ENCODE measurements around the gene CLDN16. TPM values are rescaled to one million over a fixed set of nuclear protein-coding genes. Genes with fewer than 3 reads are reported as not detected.

CLDN16 gene
- polyA plus RNA-seq, 1 donor (not counting 4 experiments of a cell fraction or from before 2014, with no cell fraction given) = 0.88 TPM

- no peak overlapping the region for H2AFZ ChIP-seq (ENCODE audit: control insufficient read depth, low read length)
- no peak for DNase-seq (ENCODE audit: low read depth, low spot score)
- H3K36me3 ChIP-seq (ENCODE audit: control insufficient read depth in 2 of 2, extremely low read depth in 1 of 2, insufficient read depth in 2 of 2, low read length in 2 of 2) = no peaks in the 10 kb centered on the region
- dilution Hi-C loops (cut with MboI; ENCODE audit: extremely low pct_ligation_motif_present, low sequenced_read_pairs) = no loop called here
- no peaks in the 10 kb centered on the region for H3K79me2 ChIP-seq (ENCODE audit: control insufficient read depth, insufficient read depth, low read length)
- H3K4me2 ChIP-seq (ENCODE audit: control insufficient read depth, extremely low read depth, insufficient read depth, low read depth, low read length) = no peak overlapping the region
- no peaks in the 10 kb centered on the region for H3K27me3 ChIP-seq (ENCODE audit: control insufficient read depth, extremely low read depth, insufficient read depth, low read length)
- FAIRE-seq = no peak
- no peak overlapping the region for H3K4me3 ChIP-seq (ENCODE audit: control insufficient read depth in 2 of 3, extremely low read depth in 1 of 3, insufficient read depth in 2 of 3, low read depth in 1 of 3, low read length in 3 of 3)
- TF ChIP-seq CTCF (optimal IDR thresholded peaks at IDR 0.05 in 1 of 3, IDR thresholded peaks at IDR 0.05 in 1 of 3, conservative IDR thresholded peaks at IDR 0.05 in 1 of 3; ENCODE audit: extremely low read depth in 1 of 3, insufficient read depth in 2 of 3, low read length in 3 of 3) = no peak
- no peak for TF ChIP-seq EZH2 (IDR thresholded peaks at IDR 0.05; ENCODE audit: low read length)
- H3K4me1 ChIP-seq (ENCODE audit: control insufficient read depth, extremely low read depth, insufficient read depth, low read length) = no peaks in the 10 kb centered on the region
- H4K20me1 ChIP-seq (ENCODE audit: control insufficient read depth, extremely low read depth, insufficient read depth, low read length) = no peaks in the 10 kb centered on the region
- H3K9me3 ChIP-seq (ENCODE audit: control insufficient read depth, low read depth, low read length) = no peaks in the 10 kb centered on the region
- no peaks in the 10 kb centered on the region for H3K9me1 ChIP-seq (ENCODE audit: control insufficient read depth, extremely low read depth, insufficient read depth, low read length)
- no peak overlapping the region for H3K9ac ChIP-seq (ENCODE audit: control insufficient read depth, extremely low read depth, insufficient read depth, low read length)
- no peak overlapping the region for H3K27ac ChIP-seq (ENCODE audit: control insufficient read depth, insufficient read depth, low read length)
Observed at GRCh38 chr3:190397889-190398288, 9.9 kb downstream of the CLDN16 start.

GRCh38 chr3:190399677-190400076 is 11.7 kb downstream of the CLDN16 start:
- Histone ChIP-seq H4K20me1 (ENCODE audit: control insufficient read depth, extremely low read depth, insufficient read depth, low read length) (no peaks in the 10 kb centered on the region), H3K36me3 (ENCODE audit: control insufficient read depth in 2 of 2, extremely low read depth in 1 of 2, insufficient read depth in 2 of 2, low read length in 2 of 2) (no peaks in the 10 kb centered on the region), H3K9me3 (ENCODE audit: control insufficient read depth, low read depth, low read length) (no peaks in the 10 kb centered on the region), H3K4me2 (ENCODE audit: control insufficient read depth, extremely low read depth, insufficient read depth, low read depth, low read length) (no peak overlapping the region), H3K4me3 (ENCODE audit: control insufficient read depth in 2 of 3, extremely low read depth in 1 of 3, insufficient read depth in 2 of 3, low read depth in 1 of 3, low read length in 3 of 3) (no peak overlapping the region), H3K79me2 (ENCODE audit: control insufficient read depth, insufficient read depth, low read length) (no peaks in the 10 kb centered on the region), H3K9me1 (ENCODE audit: control insufficient read depth, extremely low read depth, insufficient read depth, low read length) (no peaks in the 10 kb centered on the region), H2AFZ (ENCODE audit: control insufficient read depth, low read length) (no peak overlapping the region), H3K9ac (ENCODE audit: control insufficient read depth, extremely low read depth, insufficient read depth, low read length) (no peak overlapping the region), H3K27me3 (ENCODE audit: control insufficient read depth, extremely low read depth, insufficient read depth, low read length) (no peaks in the 10 kb centered on the region), H3K27ac (ENCODE audit: control insufficient read depth, insufficient read depth, low read length) (no peak overlapping the region), H3K4me1 (ENCODE audit: control insufficient read depth, extremely low read depth, insufficient read depth, low read length) (no peaks in the 10 kb centered on the region)
- no peak for DNase-seq (ENCODE audit: low read depth, low spot score)
- dilution Hi-C loops (cut with MboI; ENCODE audit: extremely low pct_ligation_motif_present, low sequenced_read_pairs) = no loop called here
- no peak for FAIRE-seq
- no peak for TF ChIP-seq EZH2 (IDR thresholded peaks at IDR 0.05; ENCODE audit: low read length)
- TF ChIP-seq CTCF (optimal IDR thresholded peaks at IDR 0.05 in 1 of 3, IDR thresholded peaks at IDR 0.05 in 1 of 3, conservative IDR thresholded peaks at IDR 0.05 in 1 of 3; ENCODE audit: extremely low read depth in 1 of 3, insufficient read depth in 2 of 3, low read length in 3 of 3) = no peak
